Uterus (tissue), 2 donors: Measurements from ENCODE around the gene CPHXL.

ENCODE experiments used
- POLR2A ChIP-seq, 2 donors: fragments of 450-650 bp; IDR thresholded peaks; one replicate each; pipeline ENCODE4 v1.6.1; 2016; ENCODE audit warnings: antibody characterized with exemption in 2 of 2, mild to moderate bottlenecking in 1 of 2, moderate library complexity in 1 of 2
- TF ChIP-seq, protein P1 (sequence below), 4 experiments: fragments of 200-600 bp in 2 of 4; fragments of 450-650 bp in 2 of 4; sonication (generic) in 2 of 4; IDR thresholded peaks; one replicate each; pipeline ENCODE4 v1.5.1; 2016 to 2019; ENCODE audit warnings: antibody characterized with exemption in 4 of 4, mild to moderate bottlenecking in 2 of 4, moderate library complexity in 1 of 4

DNA sequence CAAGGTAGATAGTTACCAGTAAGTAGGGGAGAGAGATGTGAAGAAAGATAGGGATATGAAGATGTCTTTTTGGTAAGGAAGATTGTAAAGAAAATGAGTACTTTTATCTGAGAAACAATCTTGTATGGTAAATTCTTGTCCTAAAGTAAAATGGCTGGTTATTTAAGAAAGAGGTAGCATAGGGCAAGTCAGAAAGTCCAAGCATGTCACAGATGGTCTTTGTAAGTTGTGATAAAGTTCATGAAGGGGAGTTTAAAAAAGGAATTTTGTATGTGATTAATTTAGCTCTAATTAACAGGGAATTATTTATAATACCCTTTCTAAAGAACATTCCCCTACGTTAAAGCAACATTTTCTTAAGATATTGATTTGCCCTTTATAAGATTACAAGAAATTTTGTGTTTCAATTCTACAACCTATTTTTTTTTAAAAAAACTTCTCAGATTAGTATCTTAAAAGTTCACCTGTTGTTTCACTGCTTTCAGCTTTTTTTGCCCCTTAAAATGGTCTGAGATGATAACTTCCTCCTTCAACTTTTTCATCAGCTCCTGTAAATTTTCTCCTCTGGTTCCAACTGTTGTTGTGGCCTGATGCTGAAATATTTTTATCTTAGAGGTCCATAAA, 16.2 kb upstream of the CPHXL start:
- TF ChIP-seq, protein P1, sequence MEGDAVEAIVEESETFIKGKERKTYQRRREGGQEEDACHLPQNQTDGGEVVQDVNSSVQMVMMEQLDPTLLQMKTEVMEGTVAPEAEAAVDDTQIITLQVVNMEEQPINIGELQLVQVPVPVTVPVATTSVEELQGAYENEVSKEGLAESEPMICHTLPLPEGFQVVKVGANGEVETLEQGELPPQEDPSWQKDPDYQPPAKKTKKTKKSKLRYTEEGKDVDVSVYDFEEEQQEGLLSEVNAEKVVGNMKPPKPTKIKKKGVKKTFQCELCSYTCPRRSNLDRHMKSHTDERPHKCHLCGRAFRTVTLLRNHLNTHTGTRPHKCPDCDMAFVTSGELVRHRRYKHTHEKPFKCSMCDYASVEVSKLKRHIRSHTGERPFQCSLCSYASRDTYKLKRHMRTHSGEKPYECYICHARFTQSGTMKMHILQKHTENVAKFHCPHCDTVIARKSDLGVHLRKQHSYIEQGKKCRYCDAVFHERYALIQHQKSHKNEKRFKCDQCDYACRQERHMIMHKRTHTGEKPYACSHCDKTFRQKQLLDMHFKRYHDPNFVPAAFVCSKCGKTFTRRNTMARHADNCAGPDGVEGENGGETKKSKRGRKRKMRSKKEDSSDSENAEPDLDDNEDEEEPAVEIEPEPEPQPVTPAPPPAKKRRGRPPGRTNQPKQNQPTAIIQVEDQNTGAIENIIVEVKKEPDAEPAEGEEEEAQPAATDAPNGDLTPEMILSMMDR (IDR thresholded peaks at IDR 0.05), result no peak
- no peak for TF ChIP-seq POLR2A (IDR thresholded peaks at IDR 0.05)
